ENCODE measurements around the gene SHD.

DNA sequence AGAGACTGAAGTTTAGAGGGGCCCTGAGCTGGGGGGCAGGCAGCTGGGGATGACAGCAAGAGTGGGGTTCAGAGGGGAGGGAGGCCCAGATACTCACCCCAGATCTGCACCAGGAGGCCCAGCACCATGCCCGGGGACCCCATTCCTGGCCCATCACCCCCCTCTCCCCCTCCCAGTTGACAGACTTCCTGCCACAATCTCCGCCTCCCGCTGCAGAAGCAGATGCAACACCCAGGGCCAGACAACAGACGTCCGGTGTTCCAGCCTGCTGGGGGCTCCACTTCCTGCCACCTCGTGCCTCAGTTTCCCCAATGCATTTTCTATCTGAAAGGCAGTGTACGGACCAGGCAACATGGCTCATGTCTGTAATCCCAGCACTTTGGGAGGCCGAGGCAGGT, 23.2 kb downstream of the SHD start, which contains the start of gene TMIGD2:
- no peak for TF ChIP-seq CTCF (IDR thresholded peaks at IDR 0.05; ENCODE audit: low read length)
- TF ChIP-seq EZH2 (IDR thresholded peaks at IDR 0.05; ENCODE audit: borderline replicate concordance, low read length) = no peak
